Measurements from ENCODE around the gene SCN2A. TPM values are rescaled to one million over a fixed set of nuclear protein-coding genes. Genes with fewer than 3 reads are reported as not detected.

The SCN2A gene
- total and polyA plus RNA-seq, 2 of the 4 experiments (the other 2 are of a cell fraction): 0.24 to 0.54 TPM

DNA sequence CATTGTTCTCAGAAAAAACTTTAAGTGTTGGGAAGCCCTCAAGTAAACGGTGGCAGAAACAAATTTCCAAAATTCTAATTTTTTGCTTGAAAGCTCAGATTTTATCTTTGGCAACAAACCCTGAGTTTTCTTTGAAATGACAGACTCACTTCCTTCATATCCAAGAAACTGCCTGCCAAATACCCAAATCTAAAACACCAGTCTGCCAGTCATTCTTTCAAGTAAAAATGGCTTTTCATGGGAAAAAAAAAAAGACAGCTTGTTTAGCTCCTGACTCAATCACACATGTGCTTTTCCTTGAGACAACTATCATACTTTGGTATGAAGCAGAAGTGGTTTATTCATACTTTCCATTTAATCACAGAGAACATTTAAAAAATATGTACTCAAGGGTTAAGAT lies 189.7 kb downstream of the SCN2A start:
- dilution Hi-C loops (cut with HindIII; ENCODE audit: low sequenced_read_pairs, unreplicated experiment): no loop called here
- Histone ChIP-seq H4K91ac (ENCODE audit: insufficient read depth, low read depth, low read length) (no peak overlapping the region), H3K27ac (ENCODE audit: insufficient read depth, low read length) (no peak overlapping the region), H4K8ac (ENCODE audit: low read depth in 2 of 2, low read length in 2 of 2) (no peak overlapping the region), H2BK15ac (ENCODE audit: low read depth, low read length) (no peak overlapping the region), H3K79me1 (ENCODE audit: low read depth in 1 of 2, low read length in 2 of 2) (no peaks in the 10 kb centered on the region), H4K20me1 (ENCODE audit: insufficient read depth, low read length) (no peaks in the 10 kb centered on the region), H3K18ac (ENCODE audit: low read depth, low read length) (no peak overlapping the region), H2AFZ (replicated peaks; ENCODE audit: low read length, poor library complexity) (no peak overlapping the region), H3K27me3 (ENCODE audit: control insufficient read depth, insufficient read depth, low read length) (no peaks in the 10 kb centered on the region), H3K4ac (ENCODE audit: low read depth, low read length) (no peak overlapping the region), H3K4me3 (ENCODE audit: insufficient read depth, low read depth, low read length) (no peak overlapping the region), H3K4me2 (ENCODE audit: low read depth, low read length) (no peak overlapping the region), H3K56ac (ENCODE audit: extremely low read depth, insufficient read depth, low read length) (no peak overlapping the region), H3K9ac (ENCODE audit: low read depth, low read length) (no peak overlapping the region), H2AK9ac (replicated peaks; ENCODE audit: low read depth, low read length, poor library complexity) (no peak overlapping the region), H4K5ac (ENCODE audit: low read depth, low read length) (no peak overlapping the region), H3K4me1 (ENCODE audit: control insufficient read depth, insufficient read depth, low read length) (no peaks in the 10 kb centered on the region), H3K9me1 (ENCODE audit: insufficient read depth, low read length) (no peaks in the 10 kb centered on the region), H3K36me3 (ENCODE audit: control insufficient read depth, insufficient read depth, low read length) (no peaks in the 10 kb centered on the region), H3K14ac (replicated peaks; ENCODE audit: low read depth, low read length) (no peak overlapping the region), H2BK20ac (ENCODE audit: low read depth, low read length) (no peak overlapping the region), H3K9me3 (ENCODE audit: control insufficient read depth, insufficient read depth, low read length) (no peaks in the 10 kb centered on the region), H2BK120ac (ENCODE audit: low read depth, low read length) (no peak overlapping the region), H2BK5ac (ENCODE audit: low read depth, low read length, poor library complexity, severe bottlenecking) (no peak overlapping the region), H2AK5ac (ENCODE audit: low read depth, low read length) (no peak overlapping the region), H3K23ac (ENCODE audit: low read depth, low read length) (no peak overlapping the region)
- WGBS, 2 experiments (ENCODE audit: extremely low coverage in 2 of 2, insufficient read length in 1 of 2): no CpG with 5 or more reads among the region's 1 CpG
- ChIA-PET CTCF (no interaction called here), POLR2A (ENCODE audit: unreplicated experiment) (no interaction called here)
- no TSS peak for BruUV-seq (replicated peaks)
- in situ Hi-C loops (cut with MboI; ENCODE audit: low sequenced_read_pairs): no loop called here
- DNase-seq (no peak), ATAC-seq (ENCODE audit: low read depth) (no peak)
- TF ChIP-seq NFE2L2 (IDR thresholded peaks at IDR 0.05; ENCODE audit: low read depth, low read length) (no peak), MAFK (IDR thresholded peaks at IDR 0.05; ENCODE audit: low read depth, low read length) (no peak), MAZ (IDR thresholded peaks at IDR 0.05; ENCODE audit: borderline replicate concordance, low read depth, low read length) (no peak), CHD1 (IDR thresholded peaks at IDR 0.05; ENCODE audit: low read depth, low read length) (no peak), POLR2A (IDR thresholded peaks at IDR 0.05; ENCODE audit: low read depth, low read length) (no peak), SMC3 (IDR thresholded peaks at IDR 0.05; ENCODE audit: low read depth, low read length) (no peak), RAD21 (IDR thresholded peaks at IDR 0.05; ENCODE audit: low read length) (no peak), FOS (IDR thresholded peaks at IDR 0.05; ENCODE audit: low read depth, low read length) (no peak), CEBPB (IDR thresholded peaks at IDR 0.05; ENCODE audit: low read depth, low read length) (no peak), MXI1 (IDR thresholded peaks at IDR 0.05; ENCODE audit: borderline replicate concordance, low read depth, low read length) (no peak), BHLHE40 (IDR thresholded peaks at IDR 0.05; ENCODE audit: low read depth, low read length) (no peak), RFX5 (IDR thresholded peaks at IDR 0.05; ENCODE audit: low read depth, low read length) (no peak), RCOR1 (IDR thresholded peaks at IDR 0.05; ENCODE audit: insufficient replicate concordance, low read length) (no peak)
- TF ChIP-seq, protein P1, sequence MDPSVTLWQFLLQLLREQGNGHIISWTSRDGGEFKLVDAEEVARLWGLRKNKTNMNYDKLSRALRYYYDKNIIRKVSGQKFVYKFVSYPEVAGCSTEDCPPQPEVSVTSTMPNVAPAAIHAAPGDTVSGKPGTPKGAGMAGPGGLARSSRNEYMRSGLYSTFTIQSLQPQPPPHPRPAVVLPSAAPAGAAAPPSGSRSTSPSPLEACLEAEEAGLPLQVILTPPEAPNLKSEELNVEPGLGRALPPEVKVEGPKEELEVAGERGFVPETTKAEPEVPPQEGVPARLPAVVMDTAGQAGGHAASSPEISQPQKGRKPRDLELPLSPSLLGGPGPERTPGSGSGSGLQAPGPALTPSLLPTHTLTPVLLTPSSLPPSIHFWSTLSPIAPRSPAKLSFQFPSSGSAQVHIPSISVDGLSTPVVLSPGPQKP (IDR thresholded peaks at IDR 0.05; ENCODE audit: borderline replicate concordance, low read depth, low read length): no peak
- TF ChIP-seq, protein P2, sequence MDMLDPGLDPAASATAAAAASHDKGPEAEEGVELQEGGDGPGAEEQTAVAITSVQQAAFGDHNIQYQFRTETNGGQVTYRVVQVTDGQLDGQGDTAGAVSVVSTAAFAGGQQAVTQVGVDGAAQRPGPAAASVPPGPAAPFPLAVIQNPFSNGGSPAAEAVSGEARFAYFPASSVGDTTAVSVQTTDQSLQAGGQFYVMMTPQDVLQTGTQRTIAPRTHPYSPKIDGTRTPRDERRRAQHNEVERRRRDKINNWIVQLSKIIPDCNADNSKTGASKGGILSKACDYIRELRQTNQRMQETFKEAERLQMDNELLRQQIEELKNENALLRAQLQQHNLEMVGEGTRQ (IDR thresholded peaks at IDR 0.05; ENCODE audit: low read depth, low read length): no peak
- TF ChIP-seq, protein P3, sequence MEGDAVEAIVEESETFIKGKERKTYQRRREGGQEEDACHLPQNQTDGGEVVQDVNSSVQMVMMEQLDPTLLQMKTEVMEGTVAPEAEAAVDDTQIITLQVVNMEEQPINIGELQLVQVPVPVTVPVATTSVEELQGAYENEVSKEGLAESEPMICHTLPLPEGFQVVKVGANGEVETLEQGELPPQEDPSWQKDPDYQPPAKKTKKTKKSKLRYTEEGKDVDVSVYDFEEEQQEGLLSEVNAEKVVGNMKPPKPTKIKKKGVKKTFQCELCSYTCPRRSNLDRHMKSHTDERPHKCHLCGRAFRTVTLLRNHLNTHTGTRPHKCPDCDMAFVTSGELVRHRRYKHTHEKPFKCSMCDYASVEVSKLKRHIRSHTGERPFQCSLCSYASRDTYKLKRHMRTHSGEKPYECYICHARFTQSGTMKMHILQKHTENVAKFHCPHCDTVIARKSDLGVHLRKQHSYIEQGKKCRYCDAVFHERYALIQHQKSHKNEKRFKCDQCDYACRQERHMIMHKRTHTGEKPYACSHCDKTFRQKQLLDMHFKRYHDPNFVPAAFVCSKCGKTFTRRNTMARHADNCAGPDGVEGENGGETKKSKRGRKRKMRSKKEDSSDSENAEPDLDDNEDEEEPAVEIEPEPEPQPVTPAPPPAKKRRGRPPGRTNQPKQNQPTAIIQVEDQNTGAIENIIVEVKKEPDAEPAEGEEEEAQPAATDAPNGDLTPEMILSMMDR (conservative IDR thresholded peaks at IDR 0.05; ENCODE audit: low read depth, low read length): no peak
- intact Hi-C loops (cut with micrococcal nuclease): no loop called here
